T-helper 22 cell (primary cell): ENCODE results near the gene EYA4.

Source experiments
- DNase-seq: peaks from one replicate; pipeline ENCODE4 v3.0.0-alpha.2; 2020; ENCODE audit warnings: low read depth

EYA4 gene

DNA sequence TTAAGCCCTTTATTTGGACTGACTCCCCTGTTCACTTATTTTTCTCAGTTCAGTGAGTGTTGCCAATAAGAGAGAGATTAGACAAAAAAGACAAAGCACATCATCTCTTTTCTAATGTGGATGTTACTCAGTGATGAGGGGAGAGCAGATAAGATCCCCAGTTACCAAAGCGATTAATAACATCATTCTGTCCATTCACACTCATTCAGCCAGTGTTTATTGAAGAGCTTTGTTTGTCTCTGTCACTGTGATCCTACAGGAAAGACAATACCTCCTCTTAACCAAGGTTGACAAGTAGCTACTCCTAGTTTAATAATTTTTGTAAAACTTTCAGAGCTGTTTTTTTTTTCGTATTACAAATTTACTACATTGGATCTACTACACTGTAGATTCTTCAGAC lies 163.0 kb downstream of the EYA4 start:
- no peak for DNase-seq

DNA sequence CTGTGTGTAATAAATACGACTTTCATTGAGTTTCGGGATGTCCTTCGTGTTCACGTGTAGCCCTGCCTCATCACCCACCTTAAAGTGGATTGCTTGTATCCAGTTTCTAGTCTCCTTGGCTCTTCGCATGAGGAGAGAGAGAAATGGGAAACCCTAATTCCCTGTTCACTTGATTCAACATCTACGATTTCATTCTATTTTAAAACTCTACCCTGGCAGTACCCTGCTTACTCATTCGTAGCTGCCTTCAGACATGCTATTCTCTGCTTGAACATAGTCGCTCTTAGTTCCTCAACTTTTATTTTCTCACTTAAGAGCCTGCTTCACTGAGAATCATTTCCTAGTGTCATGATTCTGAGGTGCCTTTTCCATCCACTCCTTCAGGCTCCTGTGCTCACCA lies 163.6 kb downstream of the EYA4 start:
- no peak for DNase-seq

DNA sequence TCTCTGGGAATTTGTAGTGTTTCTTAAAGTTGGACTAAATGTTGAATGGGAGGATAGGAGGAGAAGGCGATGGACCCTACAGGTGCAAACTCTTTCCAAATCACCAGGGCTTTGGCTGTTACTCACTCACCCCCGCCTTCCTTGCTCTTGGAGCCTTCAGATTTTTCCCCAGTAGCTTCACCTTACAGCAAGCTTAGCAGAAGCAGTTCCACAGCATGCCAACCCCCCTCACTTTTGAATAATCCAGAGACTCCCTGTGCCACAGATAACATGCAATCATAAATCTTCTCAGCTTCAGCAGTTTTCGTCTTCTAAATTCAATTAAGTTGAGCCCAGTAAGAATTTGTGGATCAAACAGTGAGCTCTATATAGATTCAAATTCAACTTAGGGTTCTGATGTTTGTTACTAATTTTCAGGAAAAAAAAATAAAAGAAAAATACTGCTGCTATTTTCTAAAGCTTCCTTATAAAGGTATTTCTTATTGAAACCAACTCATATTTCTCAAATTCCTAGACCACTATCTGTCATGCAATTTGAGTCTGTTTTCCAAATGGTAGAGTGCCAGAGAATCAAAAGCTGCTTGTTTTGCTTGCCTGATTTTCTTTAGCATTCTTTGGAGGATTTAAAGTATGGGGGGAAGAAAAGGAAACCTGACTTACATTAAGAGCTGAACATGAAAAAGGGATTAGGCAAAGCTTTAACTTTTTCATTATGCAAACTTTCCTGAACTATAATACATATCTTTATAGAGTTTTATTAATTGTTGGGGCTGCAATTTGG lies 166.4 kb downstream of the EYA4 start:
- DNase-seq: no peak

- no peak for DNase-seq
Observed at GRCh38 chr6:133408132-133408531, 167.0 kb downstream of the EYA4 start.

GRCh38 chr6:133408543-133408942 lies 167.4 kb downstream of the EYA4 start:
- DNase-seq: no peak

DNA sequence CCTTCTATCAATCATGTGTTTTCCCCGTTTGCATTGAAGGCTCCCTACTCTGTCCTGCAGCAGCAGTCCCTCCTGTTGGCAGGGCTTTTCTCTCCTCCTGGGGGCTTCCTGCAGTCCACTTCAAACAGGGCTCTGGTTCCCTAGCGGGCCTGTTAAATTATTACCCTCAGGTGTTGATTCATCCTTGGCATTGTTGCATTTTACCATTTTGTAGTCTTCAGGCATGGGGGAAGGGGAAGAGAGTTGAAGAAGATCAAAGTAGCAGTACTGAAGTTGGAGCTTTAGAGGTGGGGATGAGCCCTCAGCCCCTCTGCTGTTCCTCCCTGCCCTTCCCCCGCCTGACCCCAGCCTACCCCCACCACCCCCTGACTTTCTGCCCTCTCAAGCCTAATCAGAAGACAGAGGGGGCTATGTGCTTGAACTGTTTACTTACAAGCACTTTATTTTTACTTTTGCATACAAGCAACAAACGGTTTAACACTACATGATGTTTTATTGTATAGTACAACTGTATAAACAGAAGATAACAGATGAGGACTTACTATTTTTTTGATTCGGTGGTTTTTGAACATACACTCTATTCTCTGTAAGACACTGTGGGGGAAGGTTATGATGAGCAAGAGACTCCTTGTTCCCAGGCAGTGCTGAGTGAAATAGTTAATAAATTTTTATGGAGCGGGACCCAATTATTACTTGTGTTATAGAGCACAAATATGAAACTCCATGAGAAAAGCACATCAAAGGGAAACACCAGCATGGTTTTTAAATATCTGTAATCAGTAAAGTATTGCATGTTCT lies 169.7 kb downstream of the EYA4 start:
- no peak for DNase-seq

DNA sequence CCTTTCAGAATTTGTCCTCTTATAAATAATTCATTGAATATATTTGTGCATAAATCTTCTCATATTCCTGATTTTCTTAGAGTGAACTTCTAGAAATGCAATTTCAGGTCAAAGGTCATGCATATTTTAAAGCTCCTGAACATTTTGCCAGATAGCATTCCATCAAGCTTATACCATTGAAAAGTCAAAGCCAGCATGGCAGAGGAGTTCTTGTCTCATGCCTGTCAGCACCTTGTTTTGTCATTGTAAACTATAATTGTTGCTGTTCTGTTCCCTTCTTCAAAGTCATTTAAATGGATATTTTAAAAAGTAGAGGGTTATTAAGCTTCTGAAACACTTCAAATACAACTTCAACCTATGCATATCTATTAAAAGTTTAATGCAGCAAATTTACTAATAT lies 170.6 kb downstream of the EYA4 start:
- DNase-seq: no peak

DNA sequence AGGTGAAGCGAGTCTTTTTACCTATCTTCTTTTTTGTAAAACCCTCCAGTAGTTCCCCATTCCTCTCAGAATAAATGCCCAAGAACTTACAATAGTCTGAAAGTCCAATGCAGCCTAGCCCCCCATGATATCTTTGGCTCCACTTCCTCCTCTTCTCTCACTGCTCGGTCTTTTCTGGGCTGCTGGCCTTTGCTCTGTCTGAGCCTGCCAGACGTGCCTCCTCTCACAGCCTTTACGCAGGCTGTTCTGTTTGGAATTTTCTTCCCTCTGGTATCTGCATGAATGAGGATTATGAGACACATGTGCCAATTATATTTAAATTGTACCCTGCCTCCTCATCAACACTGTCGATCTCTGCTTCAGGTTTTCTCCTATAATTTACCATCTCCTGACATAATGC lies 174.1 kb downstream of the EYA4 start:
- no peak for DNase-seq

DNA sequence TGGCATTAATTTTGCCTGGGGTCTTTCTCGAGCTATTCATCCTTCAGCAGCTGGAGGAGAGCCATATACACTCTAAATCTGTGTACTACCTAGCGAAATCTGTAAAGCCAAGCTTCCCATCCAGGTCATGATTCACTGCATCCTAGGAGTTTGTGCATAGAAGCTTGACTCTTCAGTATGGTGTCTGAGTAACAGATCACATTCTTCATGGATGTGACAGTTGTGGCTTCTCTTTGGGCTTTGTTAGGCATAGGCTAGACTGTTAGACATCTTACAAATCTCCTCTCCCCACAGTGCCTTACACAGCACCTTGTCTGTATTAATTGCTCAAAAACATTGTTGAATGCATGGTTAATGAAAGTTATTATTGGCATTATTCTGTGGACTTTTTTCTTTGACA lies 177.0 kb downstream of the EYA4 start:
- no peak for DNase-seq

DNA sequence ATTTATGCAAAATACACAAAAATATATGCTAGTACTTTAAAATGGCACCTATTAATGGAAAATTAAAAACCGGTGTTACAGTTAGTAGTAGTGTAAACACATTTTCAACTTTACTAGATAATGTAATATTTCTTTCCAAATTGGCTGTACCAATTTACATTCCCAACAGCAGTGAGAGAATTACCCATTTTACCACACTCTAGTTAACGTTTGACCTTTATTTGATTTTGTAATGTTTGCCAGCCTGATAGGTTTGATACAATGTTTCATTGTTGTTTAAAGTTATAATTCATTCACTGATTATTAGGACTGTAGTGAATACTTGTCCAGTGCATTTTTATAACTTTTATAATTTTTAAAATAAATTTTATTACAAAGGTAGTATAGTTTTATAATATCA lies 182.1 kb downstream of the EYA4 start:
- no peak for DNase-seq

GRCh38 chr6:133424359-133424758 lies 183.2 kb downstream of the EYA4 start:
- no peak for DNase-seq

- no peak for DNase-seq
Observed at GRCh38 chr6:133426038-133426437, 184.9 kb downstream of the EYA4 start.

DNA sequence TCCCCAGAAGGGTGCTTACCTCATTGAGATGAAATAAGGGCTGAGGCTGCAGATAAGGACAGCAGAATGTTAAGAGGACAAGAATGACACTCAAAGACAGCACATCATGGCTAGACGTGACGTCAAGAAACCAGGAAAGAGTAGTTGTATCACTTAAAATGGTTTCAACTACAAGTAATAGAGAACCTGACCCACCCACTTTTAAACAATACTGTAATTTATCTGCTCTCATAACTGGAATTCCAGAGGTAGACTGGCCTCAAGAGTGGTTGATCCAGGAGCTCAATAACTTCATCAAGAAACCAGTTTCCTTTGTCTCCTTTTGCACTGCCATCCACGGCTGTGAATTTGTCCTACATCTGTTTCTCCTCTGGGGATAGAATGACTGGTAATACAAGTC lies 187.1 kb downstream of the EYA4 start:
- no peak for DNase-seq

- no peak for DNase-seq
Observed at GRCh38 chr6:133430530-133430929, 189.4 kb downstream of the EYA4 start.

GRCh38 chr6:133431031-133431430 lies 189.9 kb downstream of the EYA4 start:
- no peak for DNase-seq

- DNase-seq: no peak
Observed at GRCh38 chr6:133432021-133432989, 191.1 kb downstream of the EYA4 start.

DNA sequence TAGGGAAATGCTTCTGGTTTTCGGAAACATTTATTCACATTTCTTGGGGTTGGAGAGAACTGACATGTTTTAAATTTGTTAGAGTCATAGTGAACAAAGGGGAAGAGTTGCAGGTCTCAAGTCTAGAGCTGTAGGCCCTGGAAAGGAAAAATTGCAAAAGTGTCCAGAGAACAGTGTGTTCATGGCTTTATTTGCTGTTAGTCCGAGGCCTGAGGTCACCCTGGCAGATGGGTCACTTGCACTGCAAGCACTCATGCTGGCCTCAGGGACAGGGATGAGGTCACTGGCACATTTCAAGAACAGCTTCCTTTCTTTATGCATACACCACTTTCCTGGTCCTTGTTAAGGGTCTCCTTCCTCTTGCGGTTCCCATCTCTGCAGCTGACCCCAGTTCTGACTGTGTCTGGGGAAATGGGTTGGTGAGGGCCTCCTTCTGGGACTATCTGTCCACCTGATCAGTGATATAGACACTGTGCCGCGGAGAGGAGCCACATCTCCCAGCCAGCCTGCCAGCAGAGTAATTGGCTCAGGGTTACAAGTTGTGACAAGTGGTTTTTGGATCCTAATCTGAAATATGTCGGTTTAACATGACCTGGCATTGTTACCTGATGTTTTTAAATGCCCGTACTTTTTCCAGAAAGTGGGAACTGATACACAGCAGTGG lies 194.0 kb downstream of the EYA4 start:
- no peak for DNase-seq

DNA sequence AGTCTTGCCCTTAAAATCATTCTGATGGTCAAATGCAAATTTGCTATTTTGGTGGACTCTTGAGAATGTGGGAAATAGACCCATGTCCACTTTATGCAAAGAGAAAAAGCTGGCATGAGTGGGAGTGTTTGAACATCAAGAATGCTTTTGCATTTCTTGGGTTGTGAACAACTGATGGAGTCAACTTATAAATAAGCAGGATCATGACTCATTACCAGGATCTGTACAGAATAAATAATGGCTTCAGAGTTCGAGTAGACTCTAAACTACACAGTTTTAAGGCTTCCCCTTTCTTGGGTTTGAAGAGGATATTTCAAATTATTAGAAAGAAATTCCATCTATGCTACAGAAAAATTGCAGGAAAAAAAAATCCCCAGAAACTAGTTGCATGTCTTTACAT lies 195.5 kb downstream of the EYA4 start:
- DNase-seq: no peak

DNA sequence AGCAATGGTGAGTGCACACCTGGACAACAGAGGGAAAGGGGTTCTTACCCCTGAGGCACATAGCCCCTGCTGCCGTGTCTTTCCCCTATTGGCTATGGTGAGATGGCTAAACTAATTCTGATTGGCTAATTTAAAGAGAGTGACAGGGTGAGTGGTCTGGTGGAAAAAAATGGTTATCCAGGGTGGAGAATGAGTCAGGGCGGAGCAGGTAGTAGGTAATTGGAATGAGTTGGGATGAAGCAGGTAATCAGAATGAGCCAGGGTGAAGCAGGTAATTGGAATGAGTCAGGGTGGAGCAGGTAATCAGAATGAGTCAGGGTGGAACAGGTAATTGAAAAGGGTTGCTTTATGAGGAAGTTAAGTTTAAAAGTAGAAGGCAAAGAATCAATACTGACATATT lies 200.3 kb downstream of the EYA4 start:
- no peak for DNase-seq

DNA sequence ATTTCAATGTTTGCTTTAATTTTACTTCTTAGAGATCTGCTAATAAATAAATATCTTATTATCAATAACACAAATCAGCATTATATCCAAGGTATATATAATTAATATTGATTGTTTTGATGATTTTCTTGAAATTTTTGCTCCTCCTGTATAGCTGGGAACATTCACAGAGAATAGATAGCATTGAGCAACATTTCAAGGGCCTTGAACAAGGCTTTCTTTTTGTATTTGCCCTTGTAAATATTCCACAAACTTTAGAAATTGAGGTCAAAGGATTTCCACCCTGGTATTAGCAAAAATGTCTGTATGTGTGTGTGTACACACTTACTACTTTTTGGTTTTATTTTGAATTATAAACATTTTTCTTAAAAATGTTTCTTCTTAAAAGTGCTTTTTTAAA lies 205.6 kb downstream of the EYA4 start:
- DNase-seq: no peak

DNA sequence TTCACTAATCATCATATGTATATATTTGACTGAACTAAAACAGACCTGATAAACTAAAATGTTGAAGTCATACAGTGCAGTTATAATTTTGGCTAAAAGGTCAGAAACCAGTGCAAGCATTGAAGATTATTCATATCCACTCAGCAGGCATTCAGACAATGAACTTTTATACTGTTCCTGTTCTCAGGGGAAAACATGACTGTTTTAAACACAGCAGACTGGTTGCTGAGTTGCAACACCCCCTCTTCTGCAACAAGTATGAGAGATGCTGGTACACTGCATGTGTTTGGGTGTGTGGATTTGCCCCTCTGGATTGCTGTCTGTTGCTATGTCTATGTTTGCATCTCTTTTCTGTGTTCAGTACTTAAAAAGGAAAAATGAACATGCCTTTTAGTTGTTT lies 206.8 kb downstream of the EYA4 start:
- DNase-seq: no peak

DNA sequence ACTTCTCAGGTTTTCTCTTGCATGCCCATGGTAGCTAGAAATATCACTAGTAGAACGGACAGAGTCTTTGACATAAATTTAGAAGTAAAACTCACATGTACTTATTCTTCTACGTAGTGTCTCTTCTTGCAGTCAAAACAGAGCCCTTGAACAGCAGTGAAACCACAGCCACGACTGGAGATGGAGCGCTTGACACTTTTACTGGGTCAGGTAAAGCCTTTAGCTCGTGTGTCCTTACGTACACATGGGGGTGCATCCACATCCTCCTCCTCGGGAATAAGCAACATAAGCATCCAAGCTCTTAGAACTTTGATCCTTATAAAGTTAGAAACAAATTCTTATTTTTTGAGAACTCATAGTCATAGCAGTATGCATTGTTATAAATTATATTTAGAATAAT lies 215.3 kb downstream of the EYA4 start:
- no peak for DNase-seq
